Measurements from ENCODE around the gene GLUD1.
"Not testable (repeated sequence)": the region's sequence is repeated elsewhere in the genome, so short reads cannot be mapped to it uniquely, and the experiment has no call there.

Gene GLUD1

GRCh38 chr10:87089746-87090145, 4.9 kb downstream of the GLUD1 start:
- DNase-seq, result no peak

GRCh38 chr10:87085537-87085936, 9.1 kb downstream of the GLUD1 start:
- DNase-seq, result no peak

GRCh38 chr10:87084291-87084782, 10.3 kb downstream of the GLUD1 start:
- DNase-seq, result not testable (repeated sequence)

- DNase-seq, result not testable (repeated sequence)
Observed at GRCh38 chr10:87083576-87084290, 10.9 kb downstream of the GLUD1 start.

- not testable (repeated sequence) for DNase-seq
Observed at GRCh38 chr10:87082219-87082618, 12.4 kb downstream of the GLUD1 start.

- not testable (repeated sequence) for DNase-seq
Observed at GRCh38 chr10:87081574-87081973, 13.1 kb downstream of the GLUD1 start.

- not testable (repeated sequence) for DNase-seq
Observed at GRCh38 chr10:87080621-87081020, 14.0 kb downstream of the GLUD1 start.

- DNase-seq, result no peak
Observed at GRCh38 chr10:87079106-87079836, 15.4 kb downstream of the GLUD1 start.

- DNase-seq, result not testable (repeated sequence)
Observed at GRCh38 chr10:87076421-87076820, 18.2 kb downstream of the GLUD1 start.

- DNase-seq, result no peak
Observed at GRCh38 chr10:87072449-87072848, 22.2 kb downstream of the GLUD1 start.

- DNase-seq, result no peak
Observed at GRCh38 chr10:87068281-87068680, 26.4 kb downstream of the GLUD1 start.

- DNase-seq, result no peak
Observed at GRCh38 chr10:87066865-87067264, 27.8 kb downstream of the GLUD1 start.

- no peak for DNase-seq
Observed at GRCh38 chr10:87066178-87066577, 28.5 kb downstream of the GLUD1 start.

- no peak for DNase-seq
Observed at GRCh38 chr10:87064651-87065050, 30.0 kb downstream of the GLUD1 start.

- no peak for DNase-seq
Observed at GRCh38 chr10:87060280-87060928, 34.2 kb downstream of the GLUD1 start.

GRCh38 chr10:87059401-87059800, 35.2 kb downstream of the GLUD1 start:
- no peak for DNase-seq

- DNase-seq, result no peak
Observed at GRCh38 chr10:87058171-87058570, 36.5 kb downstream of the GLUD1 start.

- DNase-seq, result no peak
Observed at GRCh38 chr10:87054373-87055295, 40.0 kb downstream of the GLUD1 start.

GRCh38 chr10:87053577-87054181, 41.0 kb downstream of the GLUD1 start:
- no peak for DNase-seq

- no peak for DNase-seq
Observed at GRCh38 chr10:87053111-87053510, 41.5 kb downstream of the GLUD1 start.

- no peak for DNase-seq
Observed at GRCh38 chr10:87045434-87045938, 49.2 kb downstream of the GLUD1 start.

GRCh38 chr10:87043579-87043978, 51.1 kb downstream of the GLUD1 start:
- not testable (repeated sequence) for DNase-seq

All from islet precursor cell (in vitro differentiated cells).